Skin epidermis (tissue), 12 donors: ENCODE data around the gene ZNF500.

Experiments used
- H3K27ac ChIP-seq, 21 experiments: fragments of 200-600 bp; sonication (generic) in 11 of 21; one replicate each; pipeline ENCODE4 v1.5.0; 2020; ENCODE audit warnings: mild to moderate bottlenecking in 3 of 21, inconsistent platforms in 2 of 21, moderate library complexity in 2 of 21
- H3K4me3 ChIP-seq, 7 experiments: fragments of 200-600 bp; sonication (generic) in 2 of 7; one replicate each; pipeline ENCODE4 v1.5.0; 2020; ENCODE audit warnings: inconsistent platforms in 2 of 7, mild to moderate bottlenecking in 2 of 7, moderate library complexity in 1 of 7

Gene ZNF500

GRCh38 chr16:4724661-4725270 is 42.2 kb downstream of the ZNF500 start:
- H3K27ac ChIP-seq, result no peak overlapping the region
- no peak overlapping the region for H3K4me3 ChIP-seq

- Histone ChIP-seq H3K4me3 (no peak overlapping the region), H3K27ac (no peak overlapping the region)
Measured at GRCh38 chr16:4723071-4723767, 43.7 kb downstream of the ZNF500 start.

GRCh38 chr16:4718466-4718865 is 48.5 kb downstream of the ZNF500 start:
- Histone ChIP-seq H3K27ac (peak overlapping the region in 1 of 21 experiments; percentile 9), H3K4me3 (no peak overlapping the region)

- no peak overlapping the region for H3K4me3 ChIP-seq
Measured at GRCh38 chr16:4714996-4715395, 52.0 kb downstream of the ZNF500 start.

GRCh38 chr16:4713663-4714501 is 53.1 kb downstream of the ZNF500 start:
- Histone ChIP-seq H3K27ac (no peak overlapping the region), H3K4me3 (no peak overlapping the region)

More at GRCh38 chr16:4714996-4715395, 52.0 kb downstream of the ZNF500 start:
- H3K27ac ChIP-seq, result no peak overlapping the region

- H3K27ac ChIP-seq, result no peak overlapping the region
- H3K4me3 ChIP-seq, result no peak overlapping the region
Measured at GRCh38 chr16:4709481-4709880, 57.5 kb downstream of the ZNF500 start.

- H3K27ac ChIP-seq, result no peak overlapping the region
- no peak overlapping the region for H3K4me3 ChIP-seq
Measured at GRCh38 chr16:4706871-4707270, 60.1 kb downstream of the ZNF500 start.

- H3K4me3 ChIP-seq, result no peak overlapping the region
- H3K27ac ChIP-seq, result no peak overlapping the region
Measured at GRCh38 chr16:4704913-4705312, 62.0 kb downstream of the ZNF500 start.

GRCh38 chr16:4704491-4704890 is 62.5 kb downstream of the ZNF500 start:
- Histone ChIP-seq H3K4me3 (no peak overlapping the region), H3K27ac (no peak overlapping the region)

GRCh38 chr16:4703906-4704305 is 63.1 kb downstream of the ZNF500 start:
- H3K4me3 ChIP-seq, result no peak overlapping the region
- no peak overlapping the region for H3K27ac ChIP-seq

- Histone ChIP-seq H3K4me3 (no peak overlapping the region), H3K27ac (no peak overlapping the region)
Measured at GRCh38 chr16:4702466-4702808, 64.5 kb downstream of the ZNF500 start.

GRCh38 chr16:4701791-4702465 is 65.0 kb downstream of the ZNF500 start:
- peak overlapping the region in 1 of 21 experiments; percentile 5 for H3K27ac ChIP-seq
- no peak overlapping the region for H3K4me3 ChIP-seq

- Histone ChIP-seq H3K4me3 (no peak overlapping the region), H3K27ac (no peak overlapping the region)
Measured at GRCh38 chr16:4700997-4701743, 65.8 kb downstream of the ZNF500 start.

- H3K4me3 ChIP-seq, result no peak overlapping the region
- H3K27ac ChIP-seq, result no peak overlapping the region
Measured at GRCh38 chr16:4700380-4700996, 66.5 kb downstream of the ZNF500 start.

- H3K27ac ChIP-seq, result no peak overlapping the region
- no peak overlapping the region for H3K4me3 ChIP-seq
Measured at GRCh38 chr16:4699046-4699556, 67.9 kb downstream of the ZNF500 start.

- Histone ChIP-seq H3K27ac (no peak overlapping the region), H3K4me3 (no peak overlapping the region)
Measured at GRCh38 chr16:4698321-4699045, 68.5 kb downstream of the ZNF500 start.
